ENCODE measurements around the gene SMAD2. TPM values are rescaled to one million over a fixed set of nuclear protein-coding genes. Genes with fewer than 3 reads are reported as not detected.

SMAD2 gene
- total and polyA plus RNA-seq, 12 donors = 20.9 to 270 (median 140) TPM

DNA sequence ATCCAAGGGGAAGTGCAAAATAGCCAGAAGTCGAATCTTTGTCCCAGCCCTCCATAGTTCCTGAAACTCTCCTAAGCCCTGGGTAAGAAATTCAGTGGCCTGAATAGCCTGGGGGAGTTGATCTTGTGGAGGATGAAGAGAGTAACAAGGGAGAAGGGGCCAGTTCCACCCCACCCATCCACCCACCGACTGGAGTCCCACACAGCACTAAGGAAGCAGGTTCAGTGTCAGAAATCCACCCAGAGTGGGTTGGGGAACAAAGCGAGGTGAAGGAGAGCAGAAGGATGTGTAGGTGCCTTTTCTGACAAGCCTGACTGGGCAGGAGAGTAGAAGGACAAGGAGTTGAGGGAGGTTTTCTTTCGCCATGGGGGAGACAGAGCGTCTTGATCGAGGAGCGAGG lies 136.8 kb downstream of the SMAD2 start:
- DNase-seq = no peak
- intact Hi-C loops (cut with DNase I) = no loop called here
- Histone ChIP-seq H3K36me3 (replicated peaks in 1 of 2) (no peaks in the 10 kb centered on the region), H3K27me3 (no peaks in the 10 kb centered on the region), H3K9me3 (replicated peaks in 1 of 3) (no peaks in the 10 kb centered on the region), H3K4me1 (replicated peaks in 1 of 2) (no peaks in the 10 kb centered on the region), H3K4me3 (no peak overlapping the region), H3K27ac (no peak overlapping the region)
- TF ChIP-seq, protein P1, sequence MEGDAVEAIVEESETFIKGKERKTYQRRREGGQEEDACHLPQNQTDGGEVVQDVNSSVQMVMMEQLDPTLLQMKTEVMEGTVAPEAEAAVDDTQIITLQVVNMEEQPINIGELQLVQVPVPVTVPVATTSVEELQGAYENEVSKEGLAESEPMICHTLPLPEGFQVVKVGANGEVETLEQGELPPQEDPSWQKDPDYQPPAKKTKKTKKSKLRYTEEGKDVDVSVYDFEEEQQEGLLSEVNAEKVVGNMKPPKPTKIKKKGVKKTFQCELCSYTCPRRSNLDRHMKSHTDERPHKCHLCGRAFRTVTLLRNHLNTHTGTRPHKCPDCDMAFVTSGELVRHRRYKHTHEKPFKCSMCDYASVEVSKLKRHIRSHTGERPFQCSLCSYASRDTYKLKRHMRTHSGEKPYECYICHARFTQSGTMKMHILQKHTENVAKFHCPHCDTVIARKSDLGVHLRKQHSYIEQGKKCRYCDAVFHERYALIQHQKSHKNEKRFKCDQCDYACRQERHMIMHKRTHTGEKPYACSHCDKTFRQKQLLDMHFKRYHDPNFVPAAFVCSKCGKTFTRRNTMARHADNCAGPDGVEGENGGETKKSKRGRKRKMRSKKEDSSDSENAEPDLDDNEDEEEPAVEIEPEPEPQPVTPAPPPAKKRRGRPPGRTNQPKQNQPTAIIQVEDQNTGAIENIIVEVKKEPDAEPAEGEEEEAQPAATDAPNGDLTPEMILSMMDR (IDR thresholded peaks at IDR 0.05) = no peak
- no peak for TF ChIP-seq POLR2A (IDR thresholded peaks at IDR 0.05)
- WGBS, 4 donors = 85 to 95% (median 90%) methylated on average over 7 of the region's 7 CpGs

DNA sequence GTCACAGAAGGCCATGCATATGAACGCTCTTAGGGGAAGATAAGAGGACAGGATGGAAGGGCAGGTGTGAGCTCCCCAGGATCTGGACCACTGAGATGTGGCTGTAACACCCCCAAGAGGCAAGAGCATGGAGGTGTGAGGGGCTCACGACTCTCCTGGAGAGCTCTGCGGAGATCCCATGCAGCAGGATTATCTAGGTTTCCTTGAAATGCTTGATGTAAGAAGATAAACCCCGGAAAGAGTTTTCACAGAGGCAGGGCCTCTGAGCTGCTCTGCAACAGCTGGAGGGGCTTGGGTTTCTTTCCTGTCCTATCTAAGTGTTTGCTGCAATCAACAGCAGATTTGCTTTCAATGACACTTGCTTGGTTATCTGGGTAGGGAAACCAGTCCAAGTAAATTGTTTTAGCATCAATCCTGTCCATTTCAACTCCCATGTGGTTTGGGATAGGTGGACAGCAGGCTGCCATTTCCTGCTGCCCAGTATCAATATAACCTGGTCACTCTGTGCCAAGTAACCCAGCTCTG lies 138.9 kb downstream of the SMAD2 start:
- WGBS, 4 donors = 75 to 82% (median 77%) methylated on average over 4 of the region's 4 CpGs
- Histone ChIP-seq H3K27ac (no peak overlapping the region), H3K36me3 (replicated peaks in 1 of 2) (no peaks in the 10 kb centered on the region), H3K4me3 (no peak overlapping the region), H3K4me1 (replicated peaks in 1 of 2) (no peaks in the 10 kb centered on the region), H3K9me3 (replicated peaks in 1 of 3) (no peaks in the 10 kb centered on the region), H3K27me3 (no peaks in the 10 kb centered on the region)
- intact Hi-C loops (cut with DNase I) = no loop called here
- TF ChIP-seq, protein P1 (IDR thresholded peaks at IDR 0.05) = no peak
- no peak for TF ChIP-seq POLR2A (IDR thresholded peaks at IDR 0.05)
- DNase-seq = no peak

DNA sequence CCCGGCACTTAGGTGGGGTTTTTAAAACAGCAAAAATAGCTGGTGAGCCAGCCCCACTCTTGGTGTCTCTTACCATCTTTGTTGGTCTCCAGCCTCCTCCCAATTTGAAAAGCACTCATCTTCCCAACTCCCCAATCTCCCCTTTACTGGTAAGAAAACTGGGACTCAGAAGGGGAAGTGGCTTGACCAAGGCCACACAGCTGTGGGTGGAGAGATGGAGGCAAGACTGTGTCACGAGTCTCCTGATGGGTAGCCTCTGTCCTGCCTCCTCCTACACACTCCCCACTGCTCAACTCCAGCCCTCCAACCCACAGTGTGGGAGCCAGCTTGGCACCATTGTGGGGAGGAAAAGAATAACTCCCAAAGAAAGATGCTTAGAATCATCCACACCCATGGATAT lies 140.4 kb downstream of the SMAD2 start:
- H3K9me3 ChIP-seq (replicated peaks in 1 of 3) = peaks cover 0 to 2% (median 0%) of the 10 kb centered on the region in 3 donors
- H3K36me3 ChIP-seq (replicated peaks in 1 of 2) = no peaks in the 10 kb centered on the region
- intact Hi-C loops (cut with DNase I) = no loop called here
- 59 to 77% (median 67%) methylated on average over 2 of the region's 2 CpGs for WGBS, 4 donors
- no peaks in the 10 kb centered on the region for H3K27me3 ChIP-seq
- H3K4me3 ChIP-seq = no peak overlapping the region
- TF ChIP-seq POLR2A (IDR thresholded peaks at IDR 0.05) = no peak
- TF ChIP-seq, protein P1 (IDR thresholded peaks at IDR 0.05) = no peak
- no peak for DNase-seq
- H3K4me1 ChIP-seq (replicated peaks in 1 of 2) = no peaks in the 10 kb centered on the region
- no peak overlapping the region for H3K27ac ChIP-seq

DNA sequence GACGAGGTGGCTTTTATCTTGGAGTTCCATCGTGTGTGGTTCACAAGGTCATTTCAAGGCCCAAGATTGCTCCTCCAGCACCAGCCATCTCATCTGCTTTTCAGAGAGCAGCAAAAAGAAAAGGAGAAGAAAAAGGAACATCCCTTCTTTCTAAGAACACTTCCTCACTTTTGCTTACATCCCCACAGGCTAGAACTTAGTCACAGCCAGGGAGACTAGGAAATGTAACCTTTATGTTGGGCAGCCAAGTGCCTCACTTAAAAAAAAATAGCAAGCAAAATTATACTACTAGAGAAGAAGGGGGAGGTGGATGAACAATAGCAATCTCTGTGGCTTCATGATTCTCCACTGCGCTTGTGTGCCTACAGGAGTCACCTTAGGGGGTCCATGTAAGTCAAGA lies 141.8 kb downstream of the SMAD2 start:
- 58 to 65% (median 60%) methylated on average over 3 of the region's 3 CpGs for WGBS, 4 donors
- TF ChIP-seq, protein P1 (IDR thresholded peaks at IDR 0.05) = no peak
- no peak for TF ChIP-seq POLR2A (IDR thresholded peaks at IDR 0.05)
- no peaks in the 10 kb centered on the region for H3K27me3 ChIP-seq
- no peaks in the 10 kb centered on the region for H3K36me3 ChIP-seq (replicated peaks in 1 of 2)
- DNase-seq = no peak
- H3K4me1 ChIP-seq (replicated peaks in 1 of 2) = no peaks in the 10 kb centered on the region
- no peak overlapping the region for H3K27ac ChIP-seq
- peaks cover 0 to 14% (median 0%) of the 10 kb centered on the region in 3 donors for H3K9me3 ChIP-seq (replicated peaks in 1 of 3)
- no peak overlapping the region for H3K4me3 ChIP-seq
- intact Hi-C loops (cut with DNase I) = no loop called here

All from adrenal gland (tissue), 12 donors.